ENCODE data around the gene TMEM143.
"Not testable (repeated sequence)": the region's sequence is repeated elsewhere in the genome, so short reads cannot be mapped to it uniquely, and the experiment has no call there.

Gene TMEM143

DNA sequence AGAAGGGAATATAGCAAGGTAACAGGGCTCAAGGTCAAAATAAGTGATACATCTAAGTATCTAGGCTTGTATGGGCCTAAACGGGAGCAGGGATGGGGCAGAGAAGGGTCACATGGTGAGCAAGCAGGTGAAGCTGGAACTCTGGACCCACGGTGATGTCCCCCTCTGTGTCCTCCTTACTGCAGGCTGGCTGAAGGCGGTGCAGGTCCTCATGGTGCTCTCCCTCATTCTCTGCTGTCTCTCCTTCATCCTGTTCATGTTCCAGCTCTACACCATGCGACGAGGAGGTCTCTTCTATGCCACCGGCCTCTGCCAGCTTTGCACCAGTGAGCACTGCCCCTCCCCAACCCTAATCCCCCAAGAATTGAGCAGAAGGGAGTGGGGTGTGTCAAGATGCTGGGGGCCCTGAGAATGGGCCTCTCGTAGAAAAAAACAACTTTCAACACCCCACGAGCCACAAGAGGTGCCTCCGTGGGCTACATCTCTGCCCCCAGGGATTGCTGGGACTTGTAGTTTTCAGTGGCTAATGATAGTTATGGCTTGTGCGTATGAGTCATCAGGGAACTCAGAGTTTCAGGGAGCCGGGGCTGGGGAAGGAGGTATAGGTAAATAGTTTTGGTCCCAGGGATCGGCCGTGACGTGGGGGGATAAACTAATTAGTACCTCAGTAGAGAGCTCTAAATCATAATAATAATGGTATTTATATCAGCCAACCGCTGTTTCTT, 34.4 kb downstream of the TMEM143 start:
- TF ChIP-seq, protein P1, sequence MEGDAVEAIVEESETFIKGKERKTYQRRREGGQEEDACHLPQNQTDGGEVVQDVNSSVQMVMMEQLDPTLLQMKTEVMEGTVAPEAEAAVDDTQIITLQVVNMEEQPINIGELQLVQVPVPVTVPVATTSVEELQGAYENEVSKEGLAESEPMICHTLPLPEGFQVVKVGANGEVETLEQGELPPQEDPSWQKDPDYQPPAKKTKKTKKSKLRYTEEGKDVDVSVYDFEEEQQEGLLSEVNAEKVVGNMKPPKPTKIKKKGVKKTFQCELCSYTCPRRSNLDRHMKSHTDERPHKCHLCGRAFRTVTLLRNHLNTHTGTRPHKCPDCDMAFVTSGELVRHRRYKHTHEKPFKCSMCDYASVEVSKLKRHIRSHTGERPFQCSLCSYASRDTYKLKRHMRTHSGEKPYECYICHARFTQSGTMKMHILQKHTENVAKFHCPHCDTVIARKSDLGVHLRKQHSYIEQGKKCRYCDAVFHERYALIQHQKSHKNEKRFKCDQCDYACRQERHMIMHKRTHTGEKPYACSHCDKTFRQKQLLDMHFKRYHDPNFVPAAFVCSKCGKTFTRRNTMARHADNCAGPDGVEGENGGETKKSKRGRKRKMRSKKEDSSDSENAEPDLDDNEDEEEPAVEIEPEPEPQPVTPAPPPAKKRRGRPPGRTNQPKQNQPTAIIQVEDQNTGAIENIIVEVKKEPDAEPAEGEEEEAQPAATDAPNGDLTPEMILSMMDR (IDR thresholded peaks at IDR 0.05) = no peak
- Histone ChIP-seq H3K27ac (peak overlapping the region in 1 of 2 donors; percentile 80), H3K4me3 (peak overlapping the region; percentile 5)
- no peak for DNase-seq (ENCODE audit: low spot score)

DNA sequence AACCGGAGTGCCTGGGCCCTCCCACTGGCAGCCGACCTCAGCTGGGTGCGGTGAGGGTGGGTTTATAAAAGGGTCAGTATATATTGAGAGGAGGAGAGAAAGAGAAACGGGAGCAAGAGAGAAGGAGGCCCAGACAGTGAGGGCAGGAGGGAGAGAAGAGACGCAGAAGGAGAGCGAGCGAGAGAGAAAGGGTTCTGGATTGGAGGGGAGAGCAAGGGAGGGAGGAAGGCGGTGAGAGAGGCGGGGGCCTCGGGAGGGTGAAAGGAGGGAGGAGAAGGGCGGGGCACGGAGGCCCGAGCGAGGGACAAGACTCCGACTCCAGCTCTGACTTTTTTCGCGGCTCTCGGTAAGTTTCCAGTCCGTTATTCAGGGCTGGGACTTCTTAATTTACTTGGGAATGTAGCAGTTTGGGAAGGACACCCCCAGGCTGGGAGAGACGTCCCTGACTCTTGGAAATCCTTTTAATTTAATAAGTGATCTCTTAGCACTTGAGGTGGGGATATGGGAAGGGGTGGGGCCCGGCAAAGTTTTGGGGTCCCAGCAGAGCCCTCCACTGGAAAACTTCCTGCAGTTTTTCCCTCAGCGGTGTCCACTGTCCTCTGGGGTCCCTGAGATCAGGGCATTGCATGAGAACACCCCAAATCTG, 38.4 kb downstream of the TMEM143 start, which contains the start of gene EMP3:
TSS of gene EMP3 (plus strand) at position 288 of the 646 bp plus-strand sequence. CDS start 1,293 bp downstream, outside the sequence.
- TF ChIP-seq, protein P1 (IDR thresholded peaks at IDR 0.05) = no peak
- Histone ChIP-seq H3K27ac (peak within 1 kb of the TSS; percentile 75 to 94), H3K4me3 (peak within 1 kb of the TSS; percentile 82)
- DNase-seq (ENCODE audit: low spot score) = peak; percentile 93

DNA sequence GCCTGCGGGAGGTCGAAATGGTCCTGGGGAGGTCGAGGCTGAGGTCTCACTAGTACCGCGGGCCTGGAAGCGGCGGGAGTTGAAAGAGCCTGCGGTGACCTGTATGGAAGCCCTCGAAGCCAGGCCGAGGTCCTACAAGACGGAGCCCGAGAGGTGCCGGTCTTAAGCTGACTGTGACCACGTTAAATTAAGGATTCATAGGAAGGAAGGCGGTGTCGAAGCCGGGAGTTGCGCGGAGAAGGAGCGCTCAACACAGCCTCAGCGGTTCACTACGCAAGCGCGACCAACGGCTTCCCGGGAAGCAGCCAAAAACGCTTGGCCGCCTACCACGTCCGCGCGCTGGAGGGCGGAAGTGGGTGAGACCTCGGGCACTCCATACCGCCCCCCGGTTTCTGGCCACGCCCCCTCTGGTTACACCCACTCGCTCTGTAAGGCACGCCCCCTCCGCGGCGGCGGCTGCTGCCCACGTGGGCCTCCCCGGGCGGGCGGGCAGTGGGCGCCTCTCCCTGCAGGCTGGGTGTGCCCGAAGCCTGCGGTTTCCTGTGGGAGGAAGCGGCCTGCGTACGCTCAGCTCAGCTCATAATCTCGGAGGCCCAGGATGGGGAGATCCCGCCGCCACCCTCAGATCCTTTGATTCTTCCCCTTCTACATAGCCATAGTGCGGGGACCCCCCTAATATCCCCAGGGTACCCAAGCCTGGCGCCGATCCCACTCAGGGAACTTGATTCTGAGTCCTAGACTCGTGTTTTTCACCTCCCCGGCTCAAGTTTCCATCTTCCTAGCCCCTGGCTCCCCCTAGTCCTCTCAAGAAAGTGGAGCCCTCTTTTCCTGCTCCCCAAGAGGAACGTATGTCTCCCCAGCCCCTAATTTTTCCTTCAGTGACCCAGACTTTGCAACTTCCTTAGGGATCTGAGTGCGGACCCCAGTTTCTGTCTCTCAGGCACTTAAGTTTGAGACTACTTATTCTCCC, 41.8 kb downstream of the TMEM143 start:
- Histone ChIP-seq H3K27ac (peak overlapping the region; percentile 98 to 100), H3K4me3 (peak overlapping the region; percentile 87)
- peak; percentile 99 for DNase-seq (ENCODE audit: low spot score)
- TF ChIP-seq, protein P1 (IDR thresholded peaks at IDR 0.05) = no peak

DNA sequence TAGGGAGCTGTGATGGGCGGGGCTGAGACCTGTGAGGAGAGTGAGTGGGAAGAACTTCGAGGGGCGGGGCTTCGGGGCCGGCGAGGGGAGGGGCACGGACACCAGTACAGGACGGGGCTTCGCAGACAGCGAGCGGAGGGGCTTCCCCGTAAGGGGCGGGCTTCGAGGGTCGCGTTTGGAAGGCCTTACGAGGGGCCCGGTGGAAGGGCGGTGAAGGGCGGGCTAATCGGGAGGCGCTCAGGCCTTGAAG, 42.4 kb downstream of the TMEM143 start:
- Histone ChIP-seq H3K27ac (peak overlapping the region; percentile 98 to 100), H3K4me3 (peak overlapping the region; percentile 87)
- DNase-seq (ENCODE audit: low spot score) = peak; percentile 96
- TF ChIP-seq, protein P1 (IDR thresholded peaks at IDR 0.05) = no peak

DNA sequence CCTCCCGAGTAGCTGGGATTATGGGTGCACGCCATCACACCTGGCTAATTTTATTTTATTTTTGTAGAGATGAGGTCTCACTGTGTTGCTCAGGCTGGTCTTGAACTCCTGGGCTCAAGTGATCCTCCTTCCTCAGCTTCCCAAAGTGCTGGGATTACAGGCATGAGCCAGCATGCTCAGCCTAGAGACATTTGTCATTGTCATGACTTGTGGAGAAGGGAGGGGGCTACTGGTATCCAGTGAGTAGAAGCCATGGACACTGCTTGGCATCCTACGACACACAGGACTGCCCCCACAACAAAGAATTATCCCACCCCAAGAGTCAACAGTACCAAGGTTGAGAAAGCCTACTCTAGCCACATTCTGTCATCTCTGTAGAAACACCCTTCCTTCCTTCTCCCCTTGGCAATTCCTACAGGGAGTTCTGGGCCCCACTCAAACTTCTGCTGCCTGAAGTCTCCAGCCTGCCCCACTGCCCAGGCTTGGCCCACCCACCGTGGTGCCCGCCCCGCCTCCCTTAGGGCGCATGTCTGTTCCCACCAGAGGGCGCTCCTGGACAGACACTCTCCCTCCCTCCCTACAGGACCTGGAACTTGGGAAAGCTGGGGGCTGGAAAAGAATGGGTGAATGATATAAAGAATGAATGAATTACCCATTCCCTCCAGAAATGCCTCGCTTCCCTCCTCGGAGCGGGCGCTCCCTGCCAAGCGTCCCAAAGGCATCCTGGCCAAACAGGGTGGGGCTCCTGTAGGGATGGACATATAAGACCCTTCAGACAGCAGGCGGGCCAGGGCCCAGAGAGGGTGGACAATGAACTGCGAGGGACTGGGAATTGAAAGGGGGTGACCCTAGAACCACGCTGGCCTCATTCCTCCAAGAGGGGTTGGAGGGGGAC, 43.8 kb downstream of the TMEM143 start:
- Histone ChIP-seq H3K27ac (peak overlapping the region; percentile 28 to 100), H3K4me3 (no peak overlapping the region)
- DNase-seq (ENCODE audit: low spot score) = peak; percentile 85
- TF ChIP-seq, protein P1 (IDR thresholded peaks at IDR 0.05) = peak; percentile 78

DNA sequence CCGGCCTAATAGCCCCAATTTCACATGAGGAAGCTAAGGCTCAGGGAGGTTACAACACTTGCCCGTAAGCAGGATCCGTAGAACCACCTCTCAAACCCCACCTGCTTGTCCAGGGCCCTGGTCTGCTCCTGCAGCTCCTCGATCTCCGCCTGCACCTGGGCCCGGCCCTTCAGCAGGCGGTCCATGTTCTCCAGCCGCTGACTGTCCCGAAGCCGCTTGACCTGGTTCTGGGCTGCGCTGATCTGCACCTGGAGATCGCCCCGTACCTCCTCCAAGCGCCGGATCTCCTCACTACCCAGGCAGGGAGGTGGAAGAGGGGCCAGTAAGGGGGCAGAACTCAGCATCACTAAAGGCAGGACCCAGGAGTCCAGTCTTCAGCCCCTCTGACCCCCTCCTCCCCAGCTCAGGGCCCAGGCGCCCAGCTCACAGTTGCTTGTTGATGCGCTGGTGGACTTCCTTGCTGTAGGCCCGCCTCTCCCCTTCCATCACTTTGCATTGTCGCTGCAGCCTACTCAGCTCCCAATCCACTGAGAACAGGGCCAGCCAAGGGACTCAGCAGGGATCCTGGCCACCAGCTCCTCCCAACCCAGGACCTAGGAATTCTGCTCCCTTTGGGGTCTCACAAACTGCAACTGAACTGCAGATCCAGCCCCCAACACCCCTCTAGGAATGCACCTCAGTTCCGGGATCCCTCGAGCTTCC, 45.3 kb downstream of the TMEM143 start:
- H3K27ac ChIP-seq = no peak overlapping the region
- TF ChIP-seq, protein P1 (IDR thresholded peaks at IDR 0.05) = no peak
- no peak overlapping the region for H3K4me3 ChIP-seq
- no peak for DNase-seq (ENCODE audit: low spot score)

DNA sequence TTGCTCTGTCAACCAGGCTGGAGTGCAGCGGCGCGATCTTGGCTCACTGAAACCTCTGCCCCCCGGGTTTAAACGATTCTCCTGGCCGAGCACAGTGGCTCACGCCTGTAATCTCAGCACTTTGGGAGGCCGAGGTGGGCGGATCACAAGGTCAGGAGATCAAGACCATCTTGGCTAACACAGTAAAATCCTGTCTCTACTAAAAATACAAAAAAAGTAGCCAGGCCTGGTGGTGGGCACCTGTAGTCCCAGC, 46.1 kb downstream of the TMEM143 start:
- not testable (repeated sequence) for H3K27ac ChIP-seq; H3K4me3 ChIP-seq; DNase-seq (ENCODE audit: low spot score)

Data from coronary artery (tissue), 2 donors.